ENCODE measurements around the gene OLFML2A.
A peak's percentile ranks its signal among the peaks of the same experiment; 100 is the strongest.
"Not testable (repeated sequence)": the region's sequence is repeated elsewhere in the genome, so short reads cannot be mapped to it uniquely, and the experiment has no call there.

The OLFML2A gene

DNA sequence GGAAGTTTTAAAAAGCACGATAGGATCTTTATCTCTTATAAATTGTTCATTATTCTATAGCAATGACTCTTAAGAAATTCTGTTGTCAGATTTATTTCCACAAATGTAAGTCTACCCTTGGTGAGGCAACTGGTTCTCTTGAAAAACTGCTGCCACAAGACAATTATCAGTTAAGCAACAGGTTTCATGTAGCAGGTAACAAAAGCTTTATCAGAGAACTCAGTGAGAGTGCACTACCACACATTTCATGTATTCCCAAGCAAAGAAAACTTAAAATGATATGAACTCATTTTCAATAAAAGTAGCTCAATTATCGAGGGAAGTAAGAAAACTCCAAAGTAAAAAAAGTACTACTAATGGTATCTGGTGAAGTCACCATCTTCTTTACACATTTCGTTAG, 15.2 kb upstream of the OLFML2A start:
- no peak for DNase-seq

DNA sequence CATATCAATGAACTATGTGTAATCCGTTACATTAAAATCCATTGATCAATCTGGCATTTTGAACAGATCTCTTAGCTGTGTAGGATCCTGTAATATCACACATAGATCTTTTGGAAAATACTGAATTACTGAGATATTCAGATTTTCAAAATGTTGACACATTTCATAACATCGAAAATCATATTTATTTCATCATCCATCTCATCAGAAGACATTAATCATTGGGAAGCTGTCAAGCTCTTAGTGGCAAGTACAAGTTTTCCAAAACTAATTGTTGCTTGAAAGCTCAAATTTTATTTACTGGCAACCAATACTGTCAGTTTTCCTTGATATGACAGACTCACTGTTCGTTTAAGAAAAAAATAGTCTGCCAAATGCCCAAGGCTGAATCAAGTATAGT, 14.3 kb upstream of the OLFML2A start:
- no peak for DNase-seq

DNA sequence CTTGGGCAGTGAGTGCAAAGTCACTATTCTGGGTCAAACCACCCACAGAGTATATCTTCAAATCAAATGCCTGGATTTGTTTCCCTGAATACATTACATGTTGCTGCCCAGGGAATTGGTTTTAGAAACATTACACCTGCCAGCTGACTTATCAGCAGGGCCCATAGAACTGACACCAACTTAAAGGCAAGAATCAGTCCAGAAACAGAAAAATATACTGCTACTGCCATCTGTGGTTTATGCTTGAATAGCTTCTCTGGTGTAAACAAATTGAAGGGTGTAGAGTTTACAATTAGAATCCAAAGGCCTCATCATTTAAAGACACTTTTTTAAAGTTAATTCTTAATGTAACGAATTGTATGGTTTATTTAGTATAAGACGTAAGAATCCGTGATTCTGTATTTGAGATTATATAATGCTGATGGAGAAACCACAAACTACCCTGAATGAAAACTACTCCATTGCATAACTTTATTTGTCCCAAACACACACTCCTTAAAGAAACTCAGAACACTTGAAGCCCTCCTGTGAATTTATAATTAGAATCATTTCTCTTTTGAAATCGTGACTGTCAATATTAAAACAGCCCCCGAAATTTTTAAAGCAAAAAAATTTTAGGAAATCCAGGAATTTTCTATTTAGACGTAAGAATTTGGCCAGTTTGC, 12.0 kb upstream of the OLFML2A start:
- DNase-seq = no peak

DNA sequence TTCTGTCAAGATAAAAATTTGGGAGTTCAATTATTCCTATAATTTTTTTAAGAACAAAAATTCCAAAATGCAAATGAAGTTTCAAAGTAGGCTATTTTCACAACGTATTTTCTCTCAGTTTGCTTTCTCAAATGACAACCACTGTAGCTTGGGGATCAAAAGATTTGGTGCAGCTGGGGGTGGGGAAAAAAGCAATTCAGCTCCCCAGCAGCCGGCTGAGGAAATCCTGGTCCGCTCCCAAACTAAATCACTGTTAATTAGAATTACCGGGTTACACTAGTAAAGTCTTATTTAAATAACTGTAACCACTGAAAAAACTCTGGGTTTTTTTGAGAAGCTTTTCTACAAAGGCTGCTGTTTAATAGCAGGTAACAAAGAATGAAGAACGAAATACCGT, 11.5 kb upstream of the OLFML2A start:
- no peak for DNase-seq

DNA sequence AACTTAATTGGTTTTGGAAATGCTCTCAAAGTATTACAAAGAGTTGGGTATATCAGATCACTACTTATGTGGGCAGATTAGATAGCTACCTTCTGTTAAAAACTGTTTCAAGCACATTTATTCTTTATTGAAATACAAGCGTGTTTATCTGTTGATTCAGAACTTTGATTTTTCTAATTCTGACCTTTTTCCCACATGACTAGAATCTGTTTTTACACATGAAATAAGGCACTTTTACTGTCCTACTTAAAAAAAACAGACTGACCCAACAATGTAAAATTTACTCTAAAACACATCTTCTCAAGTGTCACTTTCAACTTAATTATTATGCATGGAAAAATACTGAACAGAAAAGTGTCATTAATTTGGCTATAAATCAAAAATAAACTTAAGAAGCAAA, 10.6 kb upstream of the OLFML2A start:
- DNase-seq = no peak

DNA sequence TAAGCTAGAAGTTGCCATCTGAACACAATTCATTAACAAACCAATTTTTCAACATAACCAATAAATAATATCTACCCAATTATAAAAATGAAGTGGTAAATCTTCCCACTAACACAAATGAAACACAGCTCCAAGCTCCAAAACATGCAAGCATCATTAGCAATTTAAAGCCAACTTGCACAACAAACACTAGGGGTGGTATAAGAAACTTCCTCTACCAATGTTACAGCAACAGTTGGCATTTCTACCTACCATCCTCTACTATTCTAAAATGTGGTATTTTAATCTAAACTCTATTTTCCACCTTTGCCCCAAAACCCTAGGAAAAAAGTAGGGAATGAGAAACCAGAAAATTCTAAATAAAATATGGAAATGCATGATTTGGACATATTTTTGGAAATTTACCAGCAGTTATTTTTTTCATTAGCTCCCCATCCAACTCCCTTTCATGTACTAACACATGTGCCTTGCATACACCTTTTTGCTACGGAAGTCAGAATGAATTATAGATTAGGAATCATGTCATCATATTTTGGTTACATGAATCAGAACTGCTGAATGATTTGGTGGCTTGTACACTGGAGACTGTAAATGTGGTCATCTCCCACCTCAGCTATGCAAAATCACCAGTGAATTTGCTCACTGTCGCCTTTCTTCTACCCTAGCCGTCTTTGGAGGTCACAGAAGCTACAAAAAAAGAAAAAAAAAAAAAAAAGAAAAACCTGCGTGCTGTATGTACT, 9.9 kb upstream of the OLFML2A start:
- DNase-seq = no peak

DNA sequence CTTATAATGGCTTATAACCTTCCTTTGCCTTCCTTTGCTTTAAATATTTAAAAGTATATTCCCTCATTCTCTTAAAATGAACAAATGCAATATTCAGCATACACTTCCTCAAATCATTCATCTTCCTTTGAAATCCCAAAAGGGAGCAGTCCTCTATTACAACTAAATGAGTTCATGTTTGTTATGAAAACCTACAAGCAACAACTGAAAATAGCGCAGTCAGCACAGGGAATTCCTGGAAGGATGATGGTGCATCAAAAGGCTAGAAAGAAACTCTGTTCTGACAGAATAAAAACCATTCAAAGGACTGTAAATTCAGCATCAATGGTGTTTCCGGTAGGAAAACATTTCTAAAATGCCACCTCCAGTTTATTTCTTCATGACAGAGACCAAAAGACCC, 9.1 kb upstream of the OLFML2A start:
- no peak for DNase-seq

DNA sequence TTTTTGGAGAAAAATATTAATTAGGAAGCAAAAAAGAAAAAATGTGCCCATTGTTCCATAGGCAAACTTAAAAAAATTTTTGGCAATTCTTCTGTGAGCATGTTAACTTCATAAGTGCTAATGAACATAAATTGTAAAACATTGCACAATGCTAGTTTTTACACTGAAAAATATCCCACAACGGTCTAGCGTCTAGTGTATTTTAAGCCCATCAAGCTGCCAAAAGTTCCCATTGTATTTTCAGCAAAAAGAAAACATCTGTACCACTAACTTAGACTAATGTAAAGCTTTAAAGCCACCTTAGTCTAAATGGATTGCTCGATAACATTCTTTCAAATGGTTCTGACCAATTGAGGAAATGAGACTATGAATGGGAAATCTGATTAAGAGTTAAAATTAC, 8.6 kb upstream of the OLFML2A start:
- DNase-seq = no peak

DNA sequence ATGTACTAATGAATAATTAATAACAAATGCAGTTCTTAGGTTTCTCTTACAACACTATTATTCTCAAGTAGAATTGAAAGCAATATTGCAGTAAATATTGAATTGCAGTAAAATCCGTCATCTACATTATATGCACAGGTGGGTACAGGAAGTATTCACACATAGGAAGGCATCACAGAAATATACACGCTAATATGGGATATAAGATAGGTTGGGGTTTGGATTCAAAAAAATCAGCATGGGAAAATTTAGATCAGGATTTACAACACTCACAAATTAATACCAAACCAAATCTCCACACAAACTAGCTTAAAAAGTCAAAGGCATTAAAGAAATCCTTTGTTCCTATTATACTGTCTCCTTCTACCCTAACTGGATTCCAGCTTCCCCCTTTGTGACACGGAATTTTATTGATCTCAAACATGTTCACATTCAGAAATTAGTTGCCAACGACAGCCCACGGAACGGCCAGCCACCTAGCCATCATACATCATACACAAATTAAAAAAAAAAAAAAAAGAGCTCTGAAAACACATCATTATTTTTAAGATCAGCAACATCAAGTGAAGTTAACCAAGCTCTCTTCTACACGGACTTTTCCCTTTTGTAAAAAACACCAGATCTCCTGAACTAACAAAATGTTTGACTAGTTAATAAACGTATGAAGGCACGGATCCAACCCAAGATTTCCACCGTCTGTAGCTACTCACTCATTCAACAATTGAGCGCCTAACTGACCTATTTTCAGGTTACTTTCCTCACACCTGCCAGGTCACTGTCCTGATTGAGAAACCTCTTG, 8.0 kb upstream of the OLFML2A start:
- DNase-seq = peak in 1 of 2 donors; percentile 7

DNA sequence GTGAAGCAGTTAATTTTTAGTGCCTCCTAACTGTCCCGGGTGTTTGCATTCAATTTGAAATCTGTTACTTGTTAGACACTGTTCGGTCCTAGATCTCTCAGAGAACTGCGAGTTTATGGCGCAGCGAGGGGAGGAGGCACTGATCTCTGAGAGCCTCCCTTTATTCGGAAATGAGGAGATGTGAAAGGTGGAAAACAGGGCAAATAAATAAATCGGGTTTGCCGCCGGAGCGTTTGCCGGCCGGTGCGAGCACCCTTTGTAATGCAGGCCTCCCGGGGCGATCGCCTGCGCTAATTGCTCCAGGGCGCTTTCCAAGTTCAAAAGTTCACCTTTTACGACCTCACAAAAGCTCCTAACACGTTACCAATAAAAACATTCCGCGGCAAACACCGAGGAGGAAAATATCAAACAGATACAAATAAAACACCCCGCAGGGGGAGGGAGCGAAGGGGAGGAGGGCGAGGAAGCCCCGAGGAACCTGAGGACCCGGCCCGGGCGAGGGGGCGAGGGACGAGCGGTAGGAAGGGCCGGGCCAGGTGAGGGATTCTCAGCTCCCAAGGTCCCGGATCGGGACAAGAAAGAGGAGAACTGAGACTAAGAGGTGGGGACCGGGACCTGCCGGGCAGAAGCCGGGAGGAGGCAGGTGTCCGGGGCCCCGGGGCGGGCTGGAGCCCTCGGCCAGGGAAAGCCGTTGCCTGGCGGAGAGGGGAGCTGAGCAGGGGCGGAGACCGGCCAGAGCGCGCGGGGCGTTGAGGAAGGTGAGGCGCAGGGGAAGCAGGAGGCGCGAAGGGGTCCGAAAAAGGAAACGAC, 7.2 kb upstream of the OLFML2A start:
- no peak for DNase-seq

DNA sequence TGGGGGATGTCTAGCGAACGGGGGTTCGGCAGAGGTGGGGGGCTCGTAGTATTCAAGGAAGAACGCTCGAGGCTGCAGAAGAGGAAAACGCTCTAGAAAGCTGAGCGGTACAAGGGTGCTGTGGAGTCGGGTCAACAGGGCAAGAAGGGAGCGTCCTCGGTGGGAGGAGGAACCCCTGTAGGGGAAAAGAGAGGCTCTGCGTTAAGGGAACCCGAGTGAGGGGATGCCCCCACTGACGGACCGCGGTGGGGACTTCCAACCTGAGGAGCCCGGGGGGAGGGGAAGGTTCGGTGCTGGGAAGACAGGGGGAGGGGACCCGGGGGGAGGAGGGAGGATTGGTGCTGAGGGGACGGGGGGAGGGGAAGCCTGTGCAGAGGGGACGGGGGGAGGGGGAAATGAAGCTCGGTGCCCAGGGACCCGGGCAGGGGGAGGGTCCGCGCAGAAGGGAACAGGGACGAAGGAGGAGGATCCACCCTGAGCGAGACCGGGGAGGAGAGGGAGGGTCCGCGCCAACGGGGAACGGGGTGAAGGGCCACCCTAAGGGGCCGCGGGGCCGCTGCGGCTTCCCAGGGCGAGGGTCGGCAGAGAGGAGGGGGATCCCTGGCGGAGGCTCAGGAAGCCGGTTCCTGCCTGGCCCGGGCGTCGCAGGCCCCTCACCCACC, 6.4 kb upstream of the OLFML2A start:
- no peak for DNase-seq

DNA sequence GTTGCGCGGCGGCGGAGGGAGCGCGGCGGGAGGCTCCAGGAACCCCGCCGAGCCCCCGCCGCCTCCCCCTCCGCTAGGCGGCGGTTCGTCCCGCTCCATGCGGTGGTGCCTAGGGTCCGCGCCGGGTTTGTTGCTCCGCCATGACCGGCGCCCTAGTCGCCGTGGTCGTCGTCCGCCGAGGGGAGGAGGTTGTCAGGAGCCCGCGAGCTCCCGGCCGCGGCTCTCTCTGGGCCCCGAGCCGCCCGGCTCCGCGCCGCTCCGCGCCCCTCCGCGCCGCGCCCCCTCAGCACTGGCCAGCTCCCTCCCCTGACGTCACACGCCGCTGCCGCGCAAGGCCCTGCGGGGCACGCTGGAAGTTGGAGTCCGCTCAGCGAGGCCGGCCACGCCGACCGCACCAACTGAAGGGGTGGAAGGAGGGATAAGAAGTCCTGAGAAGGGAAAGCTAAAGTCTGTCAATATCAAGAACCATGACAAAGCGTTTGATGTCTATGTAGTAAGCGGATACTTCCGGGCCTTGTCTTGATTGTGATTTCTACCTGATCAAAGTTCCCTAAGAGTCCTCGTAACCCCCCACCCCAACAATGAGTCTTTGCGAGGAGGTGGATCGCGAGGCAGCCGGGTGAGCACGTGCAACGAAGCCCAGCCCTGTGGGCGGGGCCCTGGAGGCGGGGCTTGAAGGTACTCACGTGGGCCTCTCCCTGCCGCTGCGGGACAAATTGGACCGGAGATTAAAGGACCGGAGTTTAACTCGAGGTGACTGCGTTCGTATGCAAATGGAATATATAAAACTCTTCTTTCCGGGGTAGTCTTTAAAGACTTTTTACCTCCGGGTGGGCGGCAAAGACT, 5.7 kb upstream of the OLFML2A start, which contains the start of gene NR6A1:
NR6A1 (minus strand) TSS at position 291 of the 846 bp plus-strand sequence.
- DNase-seq = peak; percentile 86 to 94

DNA sequence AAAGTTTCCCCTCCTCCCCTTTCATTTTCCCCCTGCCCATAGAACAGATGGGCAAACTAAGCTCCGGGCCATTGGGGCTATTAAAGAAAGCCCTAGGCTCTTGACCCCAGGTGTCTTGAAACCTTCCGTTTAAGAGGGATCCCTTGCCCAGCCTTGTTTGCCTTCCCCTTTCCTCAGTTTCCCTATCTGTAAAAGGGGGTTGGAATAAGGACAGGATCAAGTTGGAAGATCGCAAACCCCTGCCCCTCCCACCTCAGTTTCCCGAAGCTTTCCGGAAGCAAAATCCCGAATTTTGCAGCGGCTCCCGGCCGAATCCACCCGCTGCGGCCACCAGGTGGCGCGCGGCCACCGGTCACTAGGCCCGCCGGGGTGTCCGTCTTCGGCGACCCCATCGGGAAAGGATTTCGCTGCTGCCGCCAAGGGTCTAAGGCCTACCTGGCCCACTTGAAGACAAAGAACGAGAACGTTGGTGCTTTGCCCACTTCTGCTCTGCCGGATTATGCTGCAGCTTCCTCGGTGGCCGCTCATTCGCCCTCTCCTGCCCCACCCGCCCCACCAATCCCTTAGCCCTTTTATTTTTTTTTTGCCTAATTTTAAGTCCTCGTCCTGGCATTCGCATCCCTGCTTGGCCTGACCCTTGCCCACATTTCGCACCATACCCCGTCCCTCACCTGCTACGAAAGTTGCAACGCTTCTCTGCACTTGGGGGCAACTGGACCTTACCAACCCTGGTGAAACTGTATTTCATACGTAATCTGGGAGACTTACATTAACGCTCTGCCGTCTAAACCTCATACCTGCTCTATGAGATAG, 4.9 kb upstream of the OLFML2A start:
- peak in 1 of 2 donors; percentile 28 for DNase-seq

DNA sequence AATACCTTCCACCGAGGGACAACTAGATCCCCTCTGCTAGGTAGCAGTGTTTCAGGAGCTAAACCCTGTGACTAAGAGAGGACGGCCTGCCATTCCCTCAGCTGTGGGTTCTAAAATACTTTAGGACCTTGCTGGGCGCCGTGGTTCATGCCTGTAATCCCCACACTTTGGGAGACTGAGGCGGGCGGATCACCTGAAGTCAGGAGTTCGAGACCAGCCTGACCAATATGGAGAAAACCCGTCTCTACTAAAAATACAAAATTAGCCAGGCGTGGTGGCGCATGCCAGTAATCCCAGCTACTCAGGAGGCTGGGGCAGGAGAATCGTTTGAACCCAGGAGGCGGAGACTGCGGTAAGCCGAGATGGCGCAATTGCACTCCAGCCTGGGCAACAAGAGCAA, 4.1 kb upstream of the OLFML2A start:
- DNase-seq = not testable (repeated sequence)

DNA sequence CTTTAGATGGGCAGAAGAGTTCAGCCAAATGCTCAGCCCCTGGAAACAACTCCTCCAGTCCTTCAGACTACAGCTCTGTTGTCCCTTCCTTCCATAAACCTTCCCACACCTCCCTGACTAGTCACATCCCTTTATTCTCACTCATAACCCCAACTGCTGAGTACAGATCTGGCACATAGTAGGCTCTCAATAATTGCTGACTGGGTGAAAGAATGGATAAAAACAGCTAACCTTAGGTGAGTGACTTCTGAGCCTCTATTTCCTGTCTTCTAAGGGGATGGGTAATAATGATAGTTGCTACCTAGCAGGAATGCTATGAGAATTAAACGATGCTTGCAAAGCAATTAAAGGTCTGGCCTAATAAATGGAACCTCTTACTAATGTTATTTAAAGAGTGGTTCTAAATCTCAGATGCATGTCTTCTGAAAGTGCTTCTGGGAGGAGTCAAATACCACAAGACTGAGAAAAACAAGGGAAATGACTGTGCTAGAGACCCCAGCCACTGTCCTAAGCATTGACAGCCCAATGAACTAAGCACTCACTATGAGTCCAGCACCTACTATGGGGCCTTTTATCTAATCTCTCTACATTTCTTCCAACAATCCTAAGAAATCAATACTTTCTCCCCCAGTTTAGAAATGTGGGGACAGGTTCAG, 3.3 kb upstream of the OLFML2A start:
- no peak for DNase-seq

DNA sequence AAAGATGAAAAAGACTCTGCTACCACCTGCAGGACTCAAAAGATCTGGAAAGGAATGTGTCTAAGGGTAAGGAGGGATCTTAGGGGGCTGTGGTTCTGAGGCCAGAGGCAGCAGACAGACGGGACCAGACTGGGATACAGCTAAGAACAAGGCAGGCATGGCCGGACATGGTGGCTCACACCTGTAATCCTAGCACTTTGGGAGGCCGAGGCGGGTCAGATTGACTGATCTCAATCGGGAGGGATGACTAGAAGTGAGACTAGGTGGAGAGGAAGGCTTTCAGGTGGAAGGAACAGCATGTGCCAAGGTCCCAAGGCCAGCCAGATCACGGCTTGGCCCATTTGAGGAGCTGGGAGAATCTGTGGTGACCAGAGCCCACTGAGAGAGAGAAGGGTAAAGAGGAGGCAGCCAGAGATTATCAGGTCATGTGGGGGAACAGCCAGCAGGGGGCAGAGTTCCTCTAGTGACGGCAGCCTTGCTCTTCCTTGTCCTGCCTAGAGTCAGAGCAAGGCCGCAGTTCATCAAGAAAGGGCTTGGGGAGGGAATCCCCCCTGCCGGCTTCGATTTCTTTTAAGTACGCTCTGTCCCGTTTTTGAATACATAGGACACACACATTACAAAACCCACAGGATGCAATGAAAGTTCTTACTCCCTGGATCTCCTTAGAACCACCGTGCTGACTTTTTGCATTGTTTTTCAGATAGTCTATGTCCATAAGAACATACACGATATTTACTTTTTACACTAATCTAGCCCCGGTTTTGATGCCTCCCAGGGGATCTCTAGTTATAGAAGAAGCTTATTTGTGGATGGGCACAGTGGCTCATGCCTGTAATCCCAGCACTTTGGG, 2.6 kb upstream of the OLFML2A start:
- DNase-seq = peak; percentile 64 to 85

DNA sequence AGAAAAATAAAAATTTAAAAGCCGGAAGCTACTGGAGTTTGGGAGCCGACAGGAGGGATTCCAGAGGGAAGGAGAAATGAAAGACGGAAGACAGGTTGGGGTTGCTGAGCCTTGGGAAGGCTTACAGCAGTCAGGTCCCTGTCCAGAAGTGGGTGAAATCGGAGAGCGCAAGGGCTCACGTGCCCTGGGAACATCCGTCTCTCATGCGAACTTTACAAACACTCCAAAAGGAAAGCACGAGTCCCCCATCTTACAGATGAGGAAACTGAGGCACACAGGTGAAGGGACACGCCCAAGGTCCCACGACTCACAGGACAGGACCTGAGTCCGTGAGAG, 347 bp upstream of the OLFML2A start:
- DNase-seq = no peak

DNA sequence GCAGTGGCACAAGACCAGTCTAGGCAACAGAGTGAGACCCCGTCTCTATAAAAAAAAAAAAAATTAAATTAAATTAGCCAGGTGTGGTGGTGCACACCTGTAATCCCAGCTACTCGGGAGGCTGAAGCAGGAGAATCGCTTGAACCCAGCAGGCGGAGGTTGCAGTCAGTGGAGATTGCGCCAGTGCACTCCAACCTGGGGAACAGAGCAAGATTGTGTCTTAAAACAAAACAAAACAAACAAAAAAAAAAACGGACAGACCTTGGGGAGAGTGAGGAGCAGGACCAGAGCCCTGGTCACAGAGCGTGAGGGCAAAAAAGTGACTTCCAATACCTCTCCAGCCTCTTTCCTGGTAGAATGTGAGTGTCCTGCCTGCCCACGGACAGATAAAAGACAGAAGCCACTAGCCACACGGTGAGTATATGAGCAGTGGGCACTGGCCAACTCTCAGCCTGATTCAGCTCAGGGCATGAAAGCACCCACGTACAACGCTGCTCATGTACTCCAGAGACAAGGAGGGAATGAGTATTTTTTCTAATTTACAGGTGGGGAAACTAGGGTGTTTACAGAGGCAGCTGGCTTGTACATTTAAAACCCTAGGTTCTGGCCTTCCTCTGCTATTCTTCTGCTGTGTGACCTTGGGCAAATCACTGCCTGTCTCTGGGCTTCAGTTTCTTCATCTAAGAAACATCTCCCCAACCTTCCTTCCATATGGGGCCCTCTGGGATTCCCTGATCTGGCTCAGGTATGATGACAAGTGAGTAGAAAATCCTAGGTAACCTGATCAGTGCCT, 1.8 kb downstream of the OLFML2A start:
- no peak for DNase-seq

All from bone marrow (tissue), 2 donors.